Natural killer cell (primary cell): ENCODE data around the gene RARS1. TPM values are rescaled to one million over a fixed set of nuclear protein-coding genes. Genes with fewer than 3 reads are reported as not detected.

Experiments used
- ATAC-seq, 3 donors: fragments of 150-1000 bp in 2 of 3; fragments of 200-7000 bp in 1 of 3; cut with Tn5 transposase; 1 replicate in 1 of 3; 2 replicates in 2 of 3; pipeline ENCODE4 v1.10.0; 2021; ENCODE audit warnings: mild to moderate bottlenecking in 2 of 3, moderate library complexity in 2 of 3
- DNase-seq, 2 donors: peaks; one replicate each; pipeline versions ENCODE4 v3.0.0 to v3.0.0-alpha.2; 2013 to 2021; ENCODE audit warnings: mixed read lengths in 1 of 2
- H3K27ac ChIP-seq: one replicate; pipeline ENCODE4 v1.5.1; 2013; ENCODE audit warnings: mild to moderate bottlenecking, low read length
- H3K27me3 ChIP-seq: one replicate; pipeline ENCODE4 v1.6.1; 2013; ENCODE audit warnings: low read length; ENCODE audit not compliant: control insufficient read depth, insufficient read depth
- H3K36me3 ChIP-seq: one replicate; pipeline ENCODE4 v1.6.1; 2013; ENCODE audit warnings: low read length; ENCODE audit not compliant: control insufficient read depth, insufficient read depth
- H3K4me1 ChIP-seq: one replicate; pipeline ENCODE4 v1.6.1; 2013; ENCODE audit warnings: low read length; ENCODE audit not compliant: control insufficient read depth, insufficient read depth
- H3K4me3 ChIP-seq: one replicate; pipeline ENCODE4 v1.5.1; 2013; ENCODE audit warnings: low read length
- H3K9me3 ChIP-seq: one replicate; pipeline ENCODE4 v1.6.1; 2013; ENCODE audit warnings: low read length; ENCODE audit not compliant: control insufficient read depth, insufficient read depth
- H3K27ac Mint-ChIP-seq, 2 donors: one replicate each; pipeline ENCODE4 v1.8.0; 2022; ENCODE audit warnings: mild to moderate bottlenecking in 2 of 2, mixed read lengths in 2 of 2, moderate library complexity in 1 of 2
- H3K27me3 Mint-ChIP-seq, 2 donors: one replicate each; pipeline ENCODE4 v1.8.0; 2022; ENCODE audit warnings: low read depth in 2 of 2, mixed read lengths in 2 of 2
- H3K36me3 Mint-ChIP-seq: one replicate; pipeline ENCODE4 v1.8.0; 2022; ENCODE audit warnings: mixed read lengths
- H3K4me1 Mint-ChIP-seq, 2 donors: one replicate each; pipeline ENCODE4 v1.8.0; 2022; ENCODE audit warnings: mixed read lengths in 2 of 2
- H3K4me3 Mint-ChIP-seq: one replicate; pipeline ENCODE4 v1.8.0; 2022; ENCODE audit warnings: mild to moderate bottlenecking, moderate library complexity, mixed read lengths
- H3K9me3 Mint-ChIP-seq, 2 donors: one replicate each; pipeline ENCODE4 v1.8.0; 2022; ENCODE audit warnings: mixed read lengths in 2 of 2
- WGBS: methylation state at CpG from one replicate; pipeline ENCODE4 v1.1.7; 2013; ENCODE audit warnings: missing lambda C conversion rate; ENCODE audit not compliant: insufficient coverage; 5-methylcytosine and 5-hydroxymethylcytosine counted together
- intact Hi-C: fragments of 100-400 bp; cut with micrococcal nuclease; formaldehyde crosslinking; loops from one replicate; pipeline ENCODE4 v1.14.2; 2022
- total RNA-seq, 4 donors: library from RNA; stranded (reverse); fragments of 120-200 nt in 1 of 4; gene quantifications; one replicate each; pipeline versions ENCODE4 v1.2.3 to v1.2.4, GENCODE V29; 2013 to 2022
- TF ChIP-seq, protein P1 (sequence below): fragments of 200-600 bp; IDR thresholded peaks from one replicate; pipeline ENCODE4 v1.8.0; 2022; ENCODE audit warnings: antibody characterized with exemption

The RARS1 gene
- total RNA-seq, 3 donors from 2014 or later (not counting 1 experiment from before 2014, with no cell fraction given): 51.0 to 53.2 (median 52.5) TPM

DNA sequence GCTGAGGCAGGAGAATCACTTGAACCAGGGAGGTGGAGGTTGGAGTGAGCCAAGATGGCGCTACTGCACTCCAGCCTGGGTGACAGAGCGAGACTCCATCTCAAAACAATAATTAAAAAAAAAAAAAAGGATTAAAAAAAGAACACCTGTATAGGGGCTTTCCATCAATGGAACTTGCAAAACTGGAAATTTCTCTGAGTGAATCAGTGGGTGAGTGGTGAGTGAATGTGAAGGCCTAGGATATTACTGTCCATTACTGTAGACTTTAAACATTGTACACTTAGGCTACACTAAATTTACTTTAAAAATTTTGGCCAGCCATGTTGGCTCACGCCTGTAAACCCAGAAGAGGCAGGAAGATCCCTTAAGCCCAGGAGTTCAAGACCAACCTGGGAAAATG lies 5.7 kb upstream of the RARS1 start:
- TF ChIP-seq, protein P1, sequence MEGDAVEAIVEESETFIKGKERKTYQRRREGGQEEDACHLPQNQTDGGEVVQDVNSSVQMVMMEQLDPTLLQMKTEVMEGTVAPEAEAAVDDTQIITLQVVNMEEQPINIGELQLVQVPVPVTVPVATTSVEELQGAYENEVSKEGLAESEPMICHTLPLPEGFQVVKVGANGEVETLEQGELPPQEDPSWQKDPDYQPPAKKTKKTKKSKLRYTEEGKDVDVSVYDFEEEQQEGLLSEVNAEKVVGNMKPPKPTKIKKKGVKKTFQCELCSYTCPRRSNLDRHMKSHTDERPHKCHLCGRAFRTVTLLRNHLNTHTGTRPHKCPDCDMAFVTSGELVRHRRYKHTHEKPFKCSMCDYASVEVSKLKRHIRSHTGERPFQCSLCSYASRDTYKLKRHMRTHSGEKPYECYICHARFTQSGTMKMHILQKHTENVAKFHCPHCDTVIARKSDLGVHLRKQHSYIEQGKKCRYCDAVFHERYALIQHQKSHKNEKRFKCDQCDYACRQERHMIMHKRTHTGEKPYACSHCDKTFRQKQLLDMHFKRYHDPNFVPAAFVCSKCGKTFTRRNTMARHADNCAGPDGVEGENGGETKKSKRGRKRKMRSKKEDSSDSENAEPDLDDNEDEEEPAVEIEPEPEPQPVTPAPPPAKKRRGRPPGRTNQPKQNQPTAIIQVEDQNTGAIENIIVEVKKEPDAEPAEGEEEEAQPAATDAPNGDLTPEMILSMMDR: no peak
- ATAC-seq (no peak), DNase-seq (no peak)
- intact Hi-C loops: no loop called here
- H3K9me3 ChIP-seq: no peaks in the 10 kb centered on the region
- no peak overlapping the region for H3K27ac Mint-ChIP-seq
- no peak overlapping the region for H3K4me3 Mint-ChIP-seq
- no peaks in the 10 kb centered on the region for H3K27me3 ChIP-seq
- WGBS: 93% methylated on average over 1 of the region's 3 CpGs
- peaks cover 0 to 14% of the 10 kb centered on the region in 2 donors for H3K27me3 Mint-ChIP-seq
- H3K36me3 Mint-ChIP-seq: no peaks in the 10 kb centered on the region
- H3K4me3 ChIP-seq: no peak overlapping the region
- H3K4me1 ChIP-seq: no peaks in the 10 kb centered on the region
- H3K9me3 Mint-ChIP-seq: no peaks in the 10 kb centered on the region
- H3K27ac ChIP-seq: no peak overlapping the region
- H3K4me1 Mint-ChIP-seq: peaks cover 0 to 3% of the 10 kb centered on the region in 2 donors
- no peaks in the 10 kb centered on the region for H3K36me3 ChIP-seq

DNA sequence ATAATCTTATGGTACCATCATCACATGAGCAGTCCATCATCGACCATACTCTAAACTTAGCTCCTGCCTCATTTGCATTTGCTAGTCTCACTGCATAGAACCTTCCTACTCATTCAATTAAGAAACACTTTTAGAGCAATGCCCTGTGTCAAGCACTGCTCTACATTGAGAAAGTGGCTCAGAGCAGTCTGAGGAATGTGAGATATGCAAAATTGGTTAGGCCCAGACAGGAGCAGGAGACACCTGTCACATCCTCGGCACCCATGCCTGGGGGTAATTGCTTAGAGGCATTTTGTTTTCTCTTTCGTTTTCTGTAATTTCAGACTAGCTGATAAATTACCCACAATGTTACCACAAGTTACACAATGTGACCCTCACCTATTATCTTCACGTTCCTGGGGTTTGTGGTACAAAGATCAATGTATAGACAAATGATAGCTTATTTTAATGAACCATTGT lies 4.9 kb upstream of the RARS1 start:
- Histone ChIP-seq H3K36me3 (no peaks in the 10 kb centered on the region), H3K27me3 (no peaks in the 10 kb centered on the region), H3K9me3 (no peaks in the 10 kb centered on the region), H3K4me1 (peaks cover 3% of the 10 kb centered on the region), H3K4me3 (no peak overlapping the region), H3K27ac (no peak overlapping the region)
- intact Hi-C loops: no loop called here
- peak in 1 of 2 donors; percentile 22 for DNase-seq
- Mint-ChIP-seq H3K27me3 (peaks cover 0 to 14% of the 10 kb centered on the region in 2 donors), H3K36me3 (no peaks in the 10 kb centered on the region), H3K4me3 (no peak overlapping the region), H3K4me1 (peaks cover 7 to 11% of the 10 kb centered on the region in 2 donors), H3K27ac (no peak overlapping the region), H3K9me3 (no peaks in the 10 kb centered on the region)
- ATAC-seq: no peak
- TF ChIP-seq, protein P1: no peak
- WGBS: 72% methylated on average over 1 of the region's 4 CpGs

DNA sequence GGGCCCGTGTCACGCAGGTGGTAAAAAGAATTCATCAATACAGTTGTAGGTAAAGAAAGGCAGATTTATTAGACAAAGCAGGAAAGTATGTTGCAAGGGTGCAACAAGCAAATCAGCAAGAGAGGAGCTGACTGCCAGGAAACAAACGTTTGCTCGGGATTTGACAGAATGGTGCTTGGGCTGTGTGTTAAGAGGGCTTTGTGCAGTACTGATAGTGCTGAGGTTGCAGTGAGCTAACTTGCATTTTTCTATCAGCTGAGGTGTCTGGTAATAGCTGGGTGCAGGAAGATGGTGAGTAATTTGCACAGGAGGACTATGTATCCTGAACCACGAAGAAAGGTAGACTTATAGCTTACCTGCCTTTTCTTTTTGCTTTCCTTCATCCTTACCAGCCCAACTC lies 3.9 kb upstream of the RARS1 start:
- no peak for DNase-seq
- H3K9me3 Mint-ChIP-seq: no peaks in the 10 kb centered on the region
- H3K27me3 ChIP-seq: no peaks in the 10 kb centered on the region
- no peaks in the 10 kb centered on the region for H3K36me3 Mint-ChIP-seq
- no peaks in the 10 kb centered on the region for H3K9me3 ChIP-seq
- intact Hi-C loops: no loop called here
- no peaks in the 10 kb centered on the region for H3K36me3 ChIP-seq
- H3K27ac Mint-ChIP-seq: no peak overlapping the region
- no peak for ATAC-seq
- no peak overlapping the region for H3K4me3 ChIP-seq
- H3K4me1 Mint-ChIP-seq: peaks cover 16 to 20% of the 10 kb centered on the region in 2 donors
- H3K27me3 Mint-ChIP-seq: peaks cover 0 to 14% of the 10 kb centered on the region in 2 donors
- no peak overlapping the region for H3K4me3 Mint-ChIP-seq
- WGBS: 85% methylated on average over 5 of the region's 5 CpGs
- TF ChIP-seq, protein P1: no peak
- peaks cover 9% of the 10 kb centered on the region for H3K4me1 ChIP-seq
- H3K27ac ChIP-seq: no peak overlapping the region

DNA sequence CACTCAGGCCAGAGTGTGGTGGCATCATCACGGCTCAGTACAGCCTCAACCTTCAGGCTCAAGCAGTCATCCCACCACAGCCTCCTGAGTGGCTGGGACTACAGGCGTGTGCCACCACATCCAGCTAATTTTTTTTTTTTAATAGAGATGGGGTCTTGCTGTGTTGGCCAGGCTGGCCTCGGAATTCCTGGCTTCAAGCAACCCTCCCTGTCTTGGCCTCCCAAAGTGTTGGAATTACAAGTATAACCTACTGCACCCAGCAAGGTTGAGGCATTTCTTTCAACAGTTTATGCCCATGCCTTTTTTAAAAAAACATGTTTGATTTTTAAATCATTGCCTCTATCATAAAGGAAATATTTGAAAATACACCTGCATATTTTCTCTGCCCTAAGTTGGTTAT lies 2.8 kb downstream of the RARS1 start:
- ATAC-seq (no peak), DNase-seq (no peak)
- no peaks in the 10 kb centered on the region for H3K27me3 ChIP-seq
- WGBS: 96% methylated on average over 2 of the region's 3 CpGs
- H3K4me1 ChIP-seq: peaks cover 9% of the 10 kb centered on the region
- Mint-ChIP-seq H3K36me3 (peaks cover 7% of the 10 kb centered on the region), H3K27me3 (no peaks in the 10 kb centered on the region), H3K4me3 (no peak overlapping the region), H3K9me3 (no peaks in the 10 kb centered on the region), H3K4me1 (peaks cover 23% of the 10 kb centered on the region in 2 donors), H3K27ac (no peak overlapping the region)
- no peaks in the 10 kb centered on the region for H3K9me3 ChIP-seq
- no peak overlapping the region for H3K4me3 ChIP-seq
- no peak overlapping the region for H3K27ac ChIP-seq
- TF ChIP-seq, protein P1: no peak
- peaks cover 48% of the 10 kb centered on the region for H3K36me3 ChIP-seq
- intact Hi-C loops: no loop called here
